Measurements from ENCODE around the gene PRKD1.
"Not testable (repeated sequence)": the region's sequence is repeated elsewhere in the genome, so short reads cannot be mapped to it uniquely, and the experiment has no call there.

Gene PRKD1

DNA sequence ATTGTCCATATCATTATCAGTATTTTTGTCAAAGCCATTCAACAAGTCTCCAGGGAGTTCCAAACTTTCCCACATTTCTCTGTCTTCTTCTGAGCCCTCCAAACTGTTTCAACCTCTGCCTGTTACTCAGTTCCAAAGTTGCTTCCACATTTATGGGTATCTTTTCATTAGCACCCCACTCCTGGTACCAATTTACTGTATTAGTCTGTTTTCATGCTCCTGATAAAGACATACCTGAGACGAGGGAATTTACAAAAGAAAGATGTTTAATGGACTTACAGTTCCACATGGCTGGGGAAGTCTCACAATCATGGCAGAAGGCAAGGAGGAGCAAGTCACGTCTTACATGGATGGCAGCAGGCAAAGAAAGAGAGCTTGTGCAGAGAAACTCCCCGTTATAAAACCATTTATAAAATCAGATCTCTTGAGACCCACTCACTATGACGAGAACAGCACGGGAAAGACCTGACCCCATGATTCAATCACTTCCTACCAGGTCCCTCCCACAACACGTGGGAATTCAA lies 87.2 kb downstream of the PRKD1 start:
- not testable (repeated sequence) for DNase-seq (ENCODE audit: low read depth, low spot score); H3K27ac ChIP-seq

DNA sequence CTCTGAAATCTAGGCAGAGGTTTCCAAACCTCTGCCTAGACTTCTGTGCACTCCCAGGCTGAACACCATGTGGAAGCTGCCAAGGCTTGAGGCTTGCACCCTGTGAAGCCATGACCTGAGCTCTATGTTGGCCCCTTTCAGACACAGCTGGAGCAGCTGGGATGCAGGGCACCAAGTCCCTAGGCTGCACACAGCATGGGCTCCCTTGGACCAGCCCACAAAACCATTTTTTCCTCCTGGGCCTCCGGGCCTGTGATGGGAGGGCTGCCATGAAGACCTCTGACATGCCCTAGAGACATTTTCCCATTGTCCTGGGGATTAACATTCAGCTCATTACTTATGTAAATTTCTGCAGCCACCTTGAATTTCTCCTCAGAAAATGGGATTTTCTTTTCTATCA lies 88.0 kb downstream of the PRKD1 start:
- not testable (repeated sequence) for DNase-seq (ENCODE audit: low read depth, low spot score); H3K27ac ChIP-seq

DNA sequence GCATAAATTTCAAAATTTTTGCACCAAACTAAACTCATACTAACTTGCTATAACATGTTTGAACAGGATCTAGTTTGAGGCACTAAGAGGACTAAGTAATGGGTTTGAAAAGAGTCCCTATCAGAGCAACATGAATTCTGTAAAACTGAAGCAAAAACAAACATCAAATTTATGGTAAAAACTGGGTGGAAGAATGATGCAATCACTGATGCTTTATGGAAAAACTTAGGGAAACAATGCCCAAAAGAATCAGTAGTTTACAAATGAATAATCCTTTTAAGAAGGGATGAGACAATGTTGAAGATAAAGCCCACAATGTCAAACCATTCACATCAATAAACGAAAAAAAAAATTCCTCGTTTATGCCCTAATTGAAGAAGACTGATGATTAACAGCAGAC lies 88.9 kb downstream of the PRKD1 start:
- no peak for DNase-seq (ENCODE audit: low read depth, low spot score)
- no peak overlapping the region for H3K27ac ChIP-seq

DNA sequence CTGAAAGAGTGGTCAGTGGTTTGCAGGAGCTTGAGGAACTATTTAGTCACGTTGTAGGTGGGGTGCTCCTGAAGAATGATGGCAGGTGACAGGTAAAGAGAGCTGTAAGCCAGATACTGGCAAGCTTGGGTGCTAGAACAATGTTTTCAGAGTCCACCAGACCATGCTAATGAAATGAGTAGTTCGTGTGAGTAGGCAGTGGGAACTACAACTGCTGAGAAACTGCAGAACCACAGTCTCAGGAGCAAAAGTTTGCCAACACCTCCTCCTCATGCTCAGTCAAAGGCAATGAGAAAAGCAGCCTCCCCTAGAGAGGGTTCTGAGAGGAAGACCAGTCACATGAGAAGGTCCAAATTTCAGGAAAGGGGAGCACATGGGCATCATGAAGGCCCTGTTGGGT lies 91.3 kb downstream of the PRKD1 start:
- DNase-seq (ENCODE audit: low read depth, low spot score) = no peak
- H3K27ac ChIP-seq = no peak overlapping the region

DNA sequence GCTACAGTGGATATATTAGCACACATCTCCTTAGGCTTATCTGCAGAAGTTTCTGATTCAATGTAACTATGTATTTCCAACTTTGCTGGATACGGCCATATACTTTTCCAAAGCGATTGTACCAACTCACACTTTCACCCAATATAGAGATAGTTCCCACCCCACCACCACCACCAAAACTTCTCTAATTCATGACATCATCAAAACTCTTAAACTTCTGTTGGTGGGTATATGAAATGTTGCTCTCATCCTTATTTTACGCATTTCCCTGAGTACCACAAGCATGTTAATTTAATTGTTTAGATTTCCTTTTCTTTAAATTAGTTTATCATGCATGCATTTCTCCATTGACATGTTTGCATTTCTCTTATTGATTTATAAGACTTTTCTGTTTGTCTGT lies 95.6 kb downstream of the PRKD1 start:
- no peak overlapping the region for H3K27ac ChIP-seq
- DNase-seq (ENCODE audit: low read depth, low spot score) = no peak

DNA sequence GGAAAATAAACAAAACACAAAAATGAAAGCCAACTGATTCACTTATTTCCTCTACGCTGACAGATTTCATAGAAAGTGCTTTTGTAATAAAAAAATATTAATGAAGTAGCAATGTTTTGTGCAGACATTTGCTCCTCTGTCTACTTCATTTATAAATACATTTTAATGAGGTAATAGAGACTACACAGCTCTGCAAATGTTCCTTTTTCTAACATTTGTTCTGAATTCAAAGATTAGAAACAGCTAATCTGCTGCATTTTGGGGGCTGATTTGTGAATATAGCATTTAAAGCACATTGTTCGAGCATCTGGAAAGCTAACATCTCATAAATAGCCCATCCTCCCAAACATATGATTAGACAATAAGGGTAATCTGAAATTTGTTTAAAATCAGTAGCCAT lies 97.8 kb downstream of the PRKD1 start:
- no peak for DNase-seq (ENCODE audit: low read depth, low spot score)
- H3K27ac ChIP-seq = no peak overlapping the region

DNA sequence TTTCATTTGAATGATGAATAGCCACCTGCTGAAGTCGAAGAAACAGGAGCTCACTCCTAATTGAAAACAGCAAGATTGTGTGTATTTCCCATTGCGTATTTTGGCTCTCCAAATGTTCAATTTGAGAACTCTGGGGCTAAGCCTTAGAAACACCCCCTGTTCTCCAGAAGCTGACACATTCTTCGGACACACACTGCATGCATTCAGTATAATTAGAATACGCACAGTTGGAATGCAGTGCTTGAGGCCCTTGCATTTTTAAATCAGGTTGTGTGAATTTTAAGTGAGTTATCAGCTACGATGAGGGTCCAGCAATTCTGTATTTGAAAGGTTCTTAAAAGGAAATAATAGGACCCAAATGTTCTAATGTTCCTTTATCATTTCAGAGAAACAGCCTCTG lies 103.8 kb downstream of the PRKD1 start:
- no peak for DNase-seq (ENCODE audit: low read depth, low spot score)
- no peak overlapping the region for H3K27ac ChIP-seq

DNA sequence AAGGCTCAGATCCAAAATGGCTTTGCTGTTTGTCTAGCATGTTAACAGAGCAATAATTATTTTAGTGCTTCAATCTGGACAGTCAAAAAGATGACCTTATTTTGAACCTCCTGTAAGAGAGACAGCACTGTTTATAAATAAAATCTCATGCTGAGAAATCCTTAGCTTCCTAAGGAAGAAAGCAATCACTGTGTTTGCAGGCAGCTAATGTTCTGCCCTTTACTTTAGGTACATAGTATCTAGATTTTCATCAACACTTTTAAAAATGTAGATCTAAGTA lies 105.3 kb downstream of the PRKD1 start:
- H3K27ac ChIP-seq = no peak overlapping the region
- no peak for DNase-seq (ENCODE audit: low read depth, low spot score)

DNA sequence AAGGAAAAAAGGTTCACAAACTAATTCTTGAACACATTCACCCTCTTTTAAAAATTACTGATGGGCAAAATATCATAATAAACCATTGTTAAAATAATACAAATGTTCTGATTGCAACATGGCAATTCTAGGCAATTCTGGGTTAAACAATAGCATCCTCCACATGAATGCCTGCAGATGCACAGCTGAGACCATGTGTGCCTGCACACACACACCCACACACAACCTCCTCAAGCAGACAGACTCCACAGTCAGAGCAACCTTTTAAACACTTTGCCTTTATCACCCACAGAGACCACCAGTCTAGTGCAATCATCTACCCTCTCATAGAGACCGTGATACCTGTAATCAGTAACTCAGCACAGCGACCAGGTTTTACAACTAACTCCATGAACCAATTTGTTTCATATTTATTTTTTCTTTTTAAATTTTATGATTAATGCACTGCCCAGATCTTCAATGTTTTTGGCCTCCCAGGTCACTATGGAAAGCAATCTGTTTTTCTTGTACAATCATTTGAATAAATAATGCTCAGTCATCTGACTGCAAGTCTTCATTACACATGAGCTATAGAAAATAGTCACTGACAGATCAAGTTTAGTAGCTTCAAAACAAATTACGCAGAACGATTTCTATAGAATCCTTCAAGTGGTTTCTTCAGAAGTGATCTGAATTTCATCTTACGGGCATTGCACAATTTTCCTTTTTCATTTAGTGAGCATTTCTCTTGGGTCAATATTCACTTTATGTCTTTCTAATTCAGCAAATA lies 105.8 kb downstream of the PRKD1 start:
- H3K27ac ChIP-seq = no peak overlapping the region
- no peak for DNase-seq (ENCODE audit: low read depth, low spot score)

DNA sequence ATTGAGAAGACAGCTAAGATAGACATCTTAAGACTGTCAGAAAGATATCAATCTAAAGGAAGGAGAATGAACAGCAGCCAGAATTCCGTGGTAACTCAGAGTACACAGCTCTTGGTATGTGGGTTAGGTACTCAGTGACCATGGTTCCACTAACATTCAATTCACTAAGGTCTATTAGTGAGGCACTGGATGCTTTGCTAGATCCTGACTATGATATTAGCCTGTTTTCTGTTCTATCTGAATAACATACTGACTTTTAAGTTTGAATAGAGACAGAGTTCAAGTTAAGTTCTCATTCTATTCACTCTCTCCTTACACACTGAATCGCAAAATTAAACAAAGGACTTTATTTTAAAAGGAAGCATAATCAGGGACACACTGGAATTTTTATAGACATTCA lies 106.4 kb downstream of the PRKD1 start:
- no peak for DNase-seq (ENCODE audit: low read depth, low spot score)

DNA sequence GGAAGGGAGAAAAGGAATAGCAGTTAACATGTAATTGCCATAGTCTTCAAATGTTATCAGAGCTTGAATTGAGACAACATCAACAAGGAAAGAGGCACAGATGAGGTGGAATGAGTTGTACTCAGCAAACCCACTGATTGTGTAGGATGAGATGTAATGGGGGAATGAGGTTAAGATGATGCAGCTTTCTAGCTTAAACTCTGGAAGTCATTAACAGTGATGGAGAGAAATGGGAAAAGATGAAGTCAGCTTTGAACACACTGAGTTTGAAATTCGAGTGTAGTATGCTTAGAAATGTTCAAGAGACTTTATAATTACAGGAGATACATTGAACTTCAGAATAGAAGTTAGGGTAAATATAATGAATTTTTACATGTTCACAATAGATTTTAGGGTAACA lies 106.9 kb downstream of the PRKD1 start:
- DNase-seq (ENCODE audit: low read depth, low spot score) = no peak
- no peak overlapping the region for H3K27ac ChIP-seq

More for the DNA sequence above, 106.4 kb downstream of the PRKD1 start:
- no peak overlapping the region for H3K27ac ChIP-seq

DNA sequence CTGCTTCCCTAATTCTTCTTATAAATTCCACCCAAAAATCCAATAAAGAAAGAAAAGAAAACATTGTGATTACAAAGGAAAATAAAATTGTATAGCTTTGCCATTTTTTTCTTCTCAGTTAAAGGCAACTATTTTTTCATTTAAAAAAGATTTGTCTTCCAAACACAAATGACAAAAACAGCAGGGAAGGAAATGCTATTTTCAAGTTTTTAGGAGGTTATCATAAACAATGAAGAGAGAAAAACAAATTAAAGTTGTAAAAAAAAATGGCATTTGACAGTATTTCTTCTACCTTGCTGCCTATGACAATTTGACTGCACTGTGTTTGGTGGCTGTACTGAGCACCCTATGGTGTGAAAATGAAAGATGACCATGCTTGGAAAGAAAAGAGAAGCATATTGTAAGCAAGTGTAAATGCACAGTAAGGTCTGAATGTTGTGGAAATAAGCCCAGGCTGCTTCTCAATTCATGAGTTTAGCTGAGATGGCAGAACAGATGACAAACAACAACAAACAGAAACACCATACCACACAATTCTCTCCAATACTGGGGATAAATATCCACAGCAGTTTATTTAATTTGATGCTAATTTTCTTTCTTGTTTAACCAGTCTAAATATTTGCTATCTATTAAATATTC lies 109.8 kb downstream of the PRKD1 start:
- no peak overlapping the region for H3K27ac ChIP-seq
- no peak for DNase-seq (ENCODE audit: low read depth, low spot score)

DNA sequence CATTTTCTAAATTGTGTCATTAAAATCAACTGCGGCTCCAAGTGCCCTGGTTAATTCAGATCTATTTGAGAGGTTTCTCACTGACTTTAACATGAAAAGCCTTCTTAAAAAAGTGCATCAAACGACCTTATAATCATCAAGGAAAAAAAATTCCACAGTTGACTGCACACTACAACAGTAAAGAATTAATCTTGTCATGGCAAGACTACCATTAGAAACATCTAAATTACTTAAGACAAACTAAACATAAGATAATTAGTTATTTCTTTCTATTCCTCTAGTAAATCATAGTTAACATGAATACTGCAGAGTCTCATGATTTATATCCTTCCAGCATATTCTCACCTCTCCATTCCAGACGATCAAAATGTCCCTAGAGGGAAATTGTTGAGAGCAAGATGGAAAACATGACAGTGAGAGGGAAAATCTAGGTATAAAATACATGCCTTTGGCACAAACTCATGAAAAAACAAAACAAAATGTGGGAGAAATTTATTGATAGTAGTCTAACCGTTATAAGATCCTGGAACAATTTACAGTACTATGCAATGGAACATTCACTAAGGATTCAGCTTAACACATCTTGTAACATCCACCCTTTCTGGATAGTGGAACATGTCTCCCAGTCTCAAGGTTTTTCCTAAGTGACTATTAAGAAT lies 112.5 kb downstream of the PRKD1 start:
- no peak for DNase-seq (ENCODE audit: low read depth, low spot score)
- no peak overlapping the region for H3K27ac ChIP-seq

DNA sequence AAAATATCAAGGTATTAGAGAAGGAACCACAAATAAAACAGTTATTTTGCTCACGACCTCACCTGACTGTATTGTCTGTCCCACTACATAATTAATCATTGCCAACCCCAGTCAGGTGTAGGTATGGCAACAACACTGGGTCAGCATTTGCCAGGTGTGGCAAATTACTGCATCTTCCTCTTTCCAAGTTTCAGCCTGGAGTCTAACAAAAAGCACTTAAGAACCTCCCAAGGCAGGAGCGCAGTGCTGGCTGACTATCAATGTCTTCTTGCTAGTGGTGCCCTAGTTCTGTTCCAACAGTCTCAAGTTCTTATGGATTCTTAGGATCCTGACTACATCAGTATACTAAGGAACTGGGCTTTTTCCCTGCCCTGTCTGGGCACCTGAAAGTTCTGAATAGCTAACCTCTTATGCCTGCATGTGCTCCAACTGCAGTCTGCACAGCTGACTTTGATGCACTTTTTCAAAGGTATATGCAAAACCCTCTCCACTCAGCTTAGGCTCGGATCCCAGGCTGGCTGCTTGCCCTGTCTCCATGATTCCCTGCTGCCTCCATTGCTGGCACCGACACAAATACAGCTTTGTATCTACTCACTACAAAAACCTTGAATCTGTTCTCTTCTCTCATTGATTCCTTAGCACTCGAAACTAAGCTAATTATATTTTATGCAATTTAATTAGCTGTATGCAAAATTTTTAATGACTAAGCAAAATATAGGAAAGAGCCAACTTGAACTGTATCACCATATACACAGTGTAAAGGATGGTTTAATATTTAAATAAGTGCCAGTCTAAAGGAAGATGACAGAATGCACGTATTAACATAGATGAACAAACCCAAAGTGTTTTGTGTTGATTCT lies 113.3 kb downstream of the PRKD1 start:
- DNase-seq (ENCODE audit: low read depth, low spot score) = no peak
- H3K27ac ChIP-seq = no peak overlapping the region

DNA sequence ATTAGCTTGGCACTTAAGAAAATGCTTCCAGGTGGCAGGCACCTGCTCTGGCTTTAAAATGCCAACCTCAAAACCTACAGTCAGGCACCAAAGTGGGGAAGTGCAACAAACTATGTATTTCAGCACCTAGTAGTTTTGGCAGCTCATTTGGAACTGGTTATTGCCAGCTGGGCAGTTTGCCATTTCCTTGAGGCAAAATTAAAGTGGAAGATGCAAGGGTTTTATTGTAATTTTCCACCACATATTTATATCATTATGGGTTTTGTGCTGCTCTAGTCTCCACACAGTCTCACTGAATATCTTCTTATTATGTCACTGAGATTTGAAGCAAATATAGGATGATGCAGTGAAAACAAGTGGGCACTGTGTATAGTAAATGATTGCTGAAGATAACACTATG lies 117.0 kb downstream of the PRKD1 start:
- no peak for DNase-seq (ENCODE audit: low read depth, low spot score)
- H3K27ac ChIP-seq = no peak overlapping the region

DNA sequence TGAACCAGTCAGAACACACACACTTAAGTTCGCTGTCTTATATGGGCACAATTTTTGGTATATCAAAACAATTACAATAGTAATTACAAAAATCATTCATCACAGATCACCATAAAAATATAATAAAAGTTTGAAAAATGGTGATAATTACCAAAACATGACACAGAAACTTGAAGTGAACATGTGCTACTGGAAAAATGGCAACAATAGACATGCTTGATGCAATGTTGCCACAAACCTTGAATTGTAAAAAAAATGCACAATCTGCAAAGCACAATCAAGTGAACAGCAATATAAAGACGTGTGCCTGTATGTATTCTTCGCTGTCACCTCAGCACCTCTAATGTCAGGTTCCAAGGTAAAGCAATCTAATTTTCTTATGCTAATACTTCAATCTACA lies 117.6 kb downstream of the PRKD1 start:
- no peak overlapping the region for H3K27ac ChIP-seq
- no peak for DNase-seq (ENCODE audit: low read depth, low spot score)

DNA sequence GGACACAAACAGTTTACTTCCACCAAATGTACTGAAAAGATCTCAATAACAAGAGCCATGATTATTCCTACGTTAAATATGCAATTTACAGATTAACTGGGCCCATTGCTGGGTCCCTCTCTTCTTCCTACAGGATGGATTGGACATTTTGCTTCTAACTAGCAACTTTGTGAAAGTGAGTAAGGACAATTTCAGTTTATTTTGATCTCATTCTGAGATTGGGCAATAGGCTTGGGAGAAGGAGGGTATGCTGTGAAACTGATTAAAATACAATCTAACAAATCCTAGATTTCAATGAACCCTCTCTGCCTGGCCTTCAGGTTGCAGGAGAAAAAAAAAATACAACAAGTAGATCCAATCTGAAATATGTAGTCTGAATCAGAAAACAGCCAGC lies 121.5 kb downstream of the PRKD1 start:
- H3K27ac ChIP-seq = peak overlapping the region; percentile 36
- no peak for DNase-seq (ENCODE audit: low read depth, low spot score)

DNA sequence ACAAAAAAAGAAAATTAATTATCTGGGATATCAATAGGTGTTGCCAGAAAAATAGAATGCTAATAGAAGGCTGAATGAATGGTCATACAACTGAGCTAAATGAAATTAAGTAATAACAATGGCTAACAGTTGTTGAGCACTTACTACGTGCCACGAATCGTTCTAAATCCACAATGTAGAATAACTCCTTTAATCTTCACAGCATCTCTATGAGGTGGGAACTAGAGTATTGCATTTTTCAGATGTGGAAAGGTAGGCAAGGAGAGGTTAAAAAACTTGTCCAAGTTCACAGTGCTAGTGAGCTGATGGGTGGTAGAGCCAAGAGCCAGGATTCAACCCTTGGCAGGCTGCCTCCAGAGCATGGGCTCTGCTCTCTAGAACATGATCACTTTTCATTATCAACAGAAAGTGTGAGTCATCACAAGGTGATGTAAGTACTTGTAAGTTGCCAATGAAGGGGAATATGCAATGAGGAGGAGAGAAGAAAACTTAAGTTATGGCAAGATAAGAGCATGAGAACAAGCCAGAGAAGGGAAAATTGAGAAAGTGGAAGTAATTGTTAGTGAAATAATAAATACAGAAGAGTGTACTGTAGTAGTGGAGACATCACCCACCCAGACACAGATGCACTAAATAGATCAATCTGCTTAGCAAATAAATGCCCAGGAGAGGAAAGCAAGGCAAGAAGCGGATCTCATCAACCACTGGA lies 122.1 kb downstream of the PRKD1 start:
- peak; percentile 50 for DNase-seq (ENCODE audit: low read depth, low spot score)
- H3K27ac ChIP-seq = peak overlapping the region; percentile 36

DNA sequence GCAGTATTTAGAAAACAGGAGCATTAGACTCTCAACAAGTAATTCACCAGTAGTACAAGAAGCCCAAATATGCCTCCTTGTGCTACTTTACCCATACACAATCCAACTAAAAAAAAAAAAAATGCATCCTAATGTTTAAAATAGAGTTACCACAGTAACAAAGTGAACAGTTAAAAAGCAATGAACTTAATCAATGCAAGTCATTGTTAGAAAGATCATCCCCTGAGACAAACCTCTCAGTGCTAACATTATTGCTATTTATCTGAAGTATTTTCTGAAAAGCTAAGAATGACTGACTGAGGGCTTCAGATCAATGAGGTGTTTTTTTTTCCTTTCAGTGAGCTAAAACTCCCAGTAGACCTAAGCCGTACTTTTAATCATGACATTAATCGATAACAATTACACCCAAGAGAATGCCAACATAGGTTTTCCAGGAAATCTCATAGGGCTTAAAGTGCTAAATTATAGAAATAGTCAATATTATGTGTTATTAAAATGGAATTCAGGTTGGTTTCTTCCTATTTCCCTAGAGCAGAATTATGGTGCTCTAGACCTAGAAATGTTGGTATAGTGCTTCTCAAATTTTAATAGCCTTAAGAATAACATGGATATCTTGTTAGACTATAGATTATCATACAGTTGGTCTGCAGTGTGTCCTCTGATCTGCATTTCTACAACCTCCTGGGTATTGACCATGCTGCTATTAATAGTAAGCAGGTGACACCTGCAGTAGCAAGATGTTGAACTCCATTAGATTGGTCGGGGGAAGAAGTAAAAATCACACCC lies 123.0 kb downstream of the PRKD1 start:
- H3K27ac ChIP-seq = no peak overlapping the region
- DNase-seq (ENCODE audit: low read depth, low spot score) = no peak

Data from epithelial cell of prostate (primary cell).